Astrocyte of the spinal cord (primary cell): Measurements from ENCODE around the gene SEMA6A.

Source experiments
- DNase-seq: peaks from one replicate; pipeline ENCODE4 v3.0.0; 2011; ENCODE audit warnings: low read depth, low spot score
- H3K4me3 ChIP-seq: 2 replicates; pipeline ENCODE4 v1.5.1; 2011; ENCODE audit warnings: low read depth, mild to moderate bottlenecking, low read length, moderate library complexity
- in situ Hi-C: cut with HindIII; loops from 2 replicates; pipeline ENCODE4 v1.10.0; 2017; ENCODE audit warnings: low sequenced_read_pairs
- TF ChIP-seq, protein P1 (sequence below): IDR thresholded peaks from 2 replicates; pipeline ENCODE4 v1.5.1; 2012; ENCODE audit warnings: low read depth, mild to moderate bottlenecking, low read length, inconsistent platforms

SEMA6A gene

DNA sequence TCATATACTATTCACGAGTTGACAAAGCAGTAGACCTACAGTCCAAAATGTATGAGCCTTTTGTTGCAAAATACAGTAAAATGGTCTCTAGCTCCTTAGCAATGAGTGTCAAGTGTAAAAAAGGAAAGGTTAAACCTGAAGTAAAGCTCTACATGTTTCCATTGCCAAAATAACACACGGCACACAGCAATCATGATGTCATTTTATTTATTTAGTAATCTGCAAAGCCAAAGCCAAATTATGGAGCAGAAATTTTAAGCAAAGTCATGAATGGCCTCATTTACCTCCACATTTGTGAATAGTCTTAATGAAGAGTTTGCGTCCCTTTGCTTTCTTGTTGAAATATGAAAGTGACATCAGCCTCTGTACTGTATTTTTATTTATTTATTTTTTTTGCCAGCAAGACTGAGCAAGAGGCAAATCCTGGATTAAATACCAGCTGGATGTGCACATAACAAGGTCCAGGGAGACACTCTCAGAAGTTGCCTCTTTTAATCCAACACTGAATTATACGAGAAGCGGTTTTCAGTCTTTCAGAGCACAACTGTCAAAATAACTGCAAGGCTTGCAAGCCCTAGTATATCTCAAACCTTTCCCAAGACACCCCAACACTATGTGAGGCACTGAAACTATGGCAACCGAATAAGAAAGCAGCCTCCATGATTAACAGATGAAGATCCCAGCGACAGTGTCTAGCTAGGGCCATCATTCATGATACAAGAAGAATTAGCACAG lies 9.7 kb downstream of the SEMA6A start:
- H3K4me3 ChIP-seq: no peak overlapping the region
- TF ChIP-seq, protein P1, sequence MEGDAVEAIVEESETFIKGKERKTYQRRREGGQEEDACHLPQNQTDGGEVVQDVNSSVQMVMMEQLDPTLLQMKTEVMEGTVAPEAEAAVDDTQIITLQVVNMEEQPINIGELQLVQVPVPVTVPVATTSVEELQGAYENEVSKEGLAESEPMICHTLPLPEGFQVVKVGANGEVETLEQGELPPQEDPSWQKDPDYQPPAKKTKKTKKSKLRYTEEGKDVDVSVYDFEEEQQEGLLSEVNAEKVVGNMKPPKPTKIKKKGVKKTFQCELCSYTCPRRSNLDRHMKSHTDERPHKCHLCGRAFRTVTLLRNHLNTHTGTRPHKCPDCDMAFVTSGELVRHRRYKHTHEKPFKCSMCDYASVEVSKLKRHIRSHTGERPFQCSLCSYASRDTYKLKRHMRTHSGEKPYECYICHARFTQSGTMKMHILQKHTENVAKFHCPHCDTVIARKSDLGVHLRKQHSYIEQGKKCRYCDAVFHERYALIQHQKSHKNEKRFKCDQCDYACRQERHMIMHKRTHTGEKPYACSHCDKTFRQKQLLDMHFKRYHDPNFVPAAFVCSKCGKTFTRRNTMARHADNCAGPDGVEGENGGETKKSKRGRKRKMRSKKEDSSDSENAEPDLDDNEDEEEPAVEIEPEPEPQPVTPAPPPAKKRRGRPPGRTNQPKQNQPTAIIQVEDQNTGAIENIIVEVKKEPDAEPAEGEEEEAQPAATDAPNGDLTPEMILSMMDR: no peak
- in situ Hi-C loops: no loop called here
- DNase-seq: no peak

DNA sequence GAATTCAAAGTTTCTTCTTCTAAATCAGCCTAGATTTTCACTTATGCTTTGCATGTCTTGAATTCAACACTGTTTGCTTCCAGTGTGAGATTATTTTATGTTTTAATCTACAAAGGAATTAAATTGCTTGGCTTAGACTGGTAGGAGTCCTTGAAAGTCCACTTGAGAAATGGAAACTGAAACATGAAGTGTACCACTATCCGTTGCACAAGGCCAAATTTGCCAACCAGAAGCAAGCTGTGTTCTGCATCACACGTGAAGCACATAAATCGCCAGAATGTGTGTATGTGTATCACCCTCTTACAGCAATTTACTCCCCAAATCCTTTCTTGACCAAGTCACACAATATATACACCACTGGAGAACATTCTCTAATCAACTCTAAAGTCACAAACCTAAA lies 10.3 kb downstream of the SEMA6A start:
- no peak overlapping the region for H3K4me3 ChIP-seq
- no peak for DNase-seq
- TF ChIP-seq, protein P1: no peak
- in situ Hi-C loops: no loop called here

DNA sequence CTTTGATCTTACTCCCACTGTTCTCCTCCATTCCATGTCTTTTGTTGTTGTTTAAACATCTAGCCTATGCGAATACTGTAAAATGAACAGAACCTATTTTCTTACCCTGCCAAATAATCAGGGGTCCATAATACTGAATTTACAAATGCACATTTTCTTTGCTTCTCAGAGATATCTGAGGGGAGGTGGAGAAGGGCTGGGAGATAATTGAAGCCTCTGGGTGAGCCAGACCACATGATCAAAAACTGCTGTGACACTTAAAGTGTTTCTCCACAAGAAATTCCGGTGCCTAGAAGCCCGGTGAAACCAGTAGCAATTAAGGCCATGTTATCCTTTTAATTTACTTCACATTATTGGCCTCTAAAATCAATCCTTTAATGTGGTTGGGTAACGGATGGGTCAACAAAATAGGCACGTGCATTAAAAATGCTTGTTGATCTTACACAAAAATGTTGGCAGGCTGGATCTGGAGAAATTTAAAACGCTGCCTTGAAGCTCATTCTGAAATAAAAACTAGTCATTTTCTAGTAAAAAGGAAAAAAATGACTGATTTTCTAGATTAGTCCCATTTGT lies 10.8 kb downstream of the SEMA6A start:
- DNase-seq: no peak
- in situ Hi-C loops: no loop called here
- H3K4me3 ChIP-seq: no peak overlapping the region
- TF ChIP-seq, protein P1: no peak

DNA sequence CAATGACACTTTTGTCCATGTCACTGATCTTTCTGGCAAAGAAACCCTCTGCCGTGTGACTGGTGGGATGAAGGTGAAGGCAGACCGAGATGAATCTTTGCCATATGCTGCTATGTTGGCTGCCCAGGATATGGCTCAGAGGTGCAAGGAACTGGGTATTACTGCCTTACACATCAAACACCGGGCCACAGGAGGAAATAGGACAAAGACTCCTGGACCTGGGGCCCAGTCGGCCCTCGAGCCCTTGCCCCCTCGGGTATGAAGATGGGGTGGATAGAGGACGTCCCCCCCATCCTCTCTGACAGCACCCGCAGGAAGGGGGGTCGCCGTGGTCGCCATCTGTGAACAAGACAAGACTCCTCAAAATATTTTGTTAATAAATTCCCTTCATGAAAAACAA lies 12.0 kb downstream of the SEMA6A start:
- no peak overlapping the region for H3K4me3 ChIP-seq
- in situ Hi-C loops: no loop called here
- DNase-seq: no peak
- TF ChIP-seq, protein P1: no peak

DNA sequence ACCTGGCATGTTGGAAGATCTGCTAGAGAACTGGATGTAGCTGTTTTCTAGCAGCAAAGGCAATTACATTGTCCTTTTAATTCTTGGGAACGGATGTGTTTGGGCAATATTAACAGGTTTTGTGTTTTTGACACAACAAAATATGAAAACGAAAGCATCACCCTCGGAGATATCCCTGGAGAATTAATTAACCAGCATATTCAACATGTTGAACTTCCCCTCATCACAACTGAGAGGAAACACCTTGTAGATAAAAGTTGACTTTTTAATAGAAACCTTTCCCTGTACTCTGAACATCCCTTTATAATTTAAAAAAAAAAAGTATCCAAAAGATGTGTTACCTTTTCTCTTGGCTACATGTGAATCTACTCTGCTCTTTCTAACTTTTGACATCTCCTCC lies 13.0 kb downstream of the SEMA6A start:
- in situ Hi-C loops: no loop called here
- TF ChIP-seq, protein P1: no peak
- DNase-seq: no peak
- no peak overlapping the region for H3K4me3 ChIP-seq

DNA sequence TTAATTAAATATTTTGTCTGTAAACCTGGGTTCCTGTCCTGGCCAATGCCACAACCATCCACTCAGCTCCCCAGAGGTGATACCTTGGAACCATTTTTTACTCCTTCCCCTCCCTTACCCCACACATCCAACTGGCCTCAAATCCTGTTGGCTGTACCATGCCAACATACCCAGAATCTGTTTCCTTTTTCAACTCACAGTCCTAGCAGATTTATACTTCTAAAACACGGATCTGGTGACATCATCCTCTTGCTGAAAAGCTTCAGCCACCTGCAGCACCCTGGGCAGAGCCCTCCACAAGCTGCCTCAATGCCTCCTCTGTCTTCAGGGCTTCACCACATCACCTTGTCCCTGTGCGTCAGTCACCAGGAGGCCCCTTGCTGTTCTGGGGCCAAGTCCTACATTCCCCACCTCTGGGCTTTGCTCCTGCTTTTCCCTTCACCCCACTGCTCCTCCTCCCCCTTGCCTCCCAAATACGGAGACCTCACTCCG lies 14.9 kb downstream of the SEMA6A start:
- no peak overlapping the region for H3K4me3 ChIP-seq
- no peak for DNase-seq
- in situ Hi-C loops: no loop called here
- TF ChIP-seq, protein P1: no peak
